Activated CD8-positive, alpha-beta memory T cell treated with anti-CD3 and anti-CD28 coated beads, Interleukin-2, amount 10 ng/mL, durations not matched to agents 7 days and 5 days (primary cell): ENCODE measurements around the gene CSRP1. TPM values are rescaled to one million over a fixed set of nuclear protein-coding genes. Genes with fewer than 3 reads are reported as not detected.

ENCODE experiments used
- ATAC-seq: fragments of 150-1000 bp; cut with Tn5 transposase; one replicate; pipeline ENCODE4 v1.10.0; 2021; ENCODE audit warnings: moderate library complexity
- CTCF ChIA-PET: fragments of 350-600 bp; sonication (Branson Sonifier 250); formaldehyde crosslinking; loops from one replicate; lab custom pipeline; 2021; ENCODE audit warnings: antibody characterized with exemption; lab: Charles Lee
- DNase-seq: peaks from one replicate; pipeline ENCODE4 v3.0.0-alpha.2; 2020
- H3K27ac Mint-ChIP-seq: one replicate; pipeline ENCODE4 v1.8.0; 2021; ENCODE audit warnings: mild to moderate bottlenecking, mixed read lengths
- H3K27me3 Mint-ChIP-seq: one replicate; pipeline ENCODE4 v1.8.0; 2021; ENCODE audit warnings: mixed read lengths
- H3K36me3 Mint-ChIP-seq: one replicate; pipeline ENCODE4 v1.8.0; 2021; ENCODE audit warnings: mild to moderate bottlenecking, mixed read lengths
- H3K4me1 Mint-ChIP-seq: one replicate; pipeline ENCODE4 v1.8.0; 2021; ENCODE audit warnings: mixed read lengths
- H3K4me3 Mint-ChIP-seq: one replicate; pipeline ENCODE4 v1.8.0; 2021; ENCODE audit warnings: mild to moderate bottlenecking, moderate library complexity, mixed read lengths
- H3K9me3 Mint-ChIP-seq: one replicate; pipeline ENCODE4 v1.8.0; 2022; ENCODE audit warnings: low read depth, mixed read lengths
- total RNA-seq, 2 experiments: library from RNA; stranded (reverse); gene quantifications; one replicate each; pipeline ENCODE4 v1.2.3, GENCODE V29; 2021

Gene CSRP1
- total RNA-seq, 2 experiments from 2014 or later, result 71.7 to 78.3 TPM

- H3K4me1 Mint-ChIP-seq, result peaks cover under 1% of the 10 kb centered on the region
- no peak for DNase-seq
- no peak for ATAC-seq
- no peak overlapping the region for H3K27ac Mint-ChIP-seq
- H3K9me3 Mint-ChIP-seq, result no peaks in the 10 kb centered on the region
- CTCF ChIA-PET, result no interaction called here
- no peak overlapping the region for H3K4me3 Mint-ChIP-seq
- peaks cover 20% of the 10 kb centered on the region for H3K27me3 Mint-ChIP-seq
- no peaks in the 10 kb centered on the region for H3K36me3 Mint-ChIP-seq
These were observed 47.1 kb downstream of the CSRP1 start for GRCh38 chr1:201459775-201460174.

- H3K4me3 Mint-ChIP-seq, result no peak overlapping the region
- H3K36me3 Mint-ChIP-seq, result no peaks in the 10 kb centered on the region
- no peak for ATAC-seq
- no peak for DNase-seq
- H3K27ac Mint-ChIP-seq, result no peak overlapping the region
- H3K27me3 Mint-ChIP-seq, result peaks cover 20% of the 10 kb centered on the region
- CTCF ChIA-PET, result interaction anchor here (1.4 kb wide), 1 partner anchor 10 kb away, joined by 5 read pairs; the partner anchor contains the start of gene PHLDA3
- no peaks in the 10 kb centered on the region for H3K9me3 Mint-ChIP-seq
- peaks cover 8% of the 10 kb centered on the region for H3K4me1 Mint-ChIP-seq
These were observed 47.9 kb downstream of the CSRP1 start for GRCh38 chr1:201459052-201459451.

- CTCF ChIA-PET, result interaction anchor here (1.1 to 2.0 kb wide), 3 partner anchors 10 to 24 kb away, joined by 3 to 12 read pairs (median 6); no protein-coding TSS in a partner anchor
- no peak for ATAC-seq
- Mint-ChIP-seq H3K4me3 (no peak overlapping the region), H3K27ac (no peak overlapping the region), H3K4me1 (peaks cover 21% of the 10 kb centered on the region), H3K36me3 (peaks cover 2% of the 10 kb centered on the region), H3K9me3 (no peaks in the 10 kb centered on the region), H3K27me3 (peaks cover 27% of the 10 kb centered on the region)
- DNase-seq, result no peak
These were observed 49.4 kb downstream of the CSRP1 start for GRCh38 chr1:201457508-201457960.

GRCh38 chr1:201456499-201457309 is 50.2 kb downstream of the CSRP1 start:
- H3K9me3 Mint-ChIP-seq, result no peaks in the 10 kb centered on the region
- no peak overlapping the region for H3K4me3 Mint-ChIP-seq
- no peak for ATAC-seq
- peaks cover 24% of the 10 kb centered on the region for H3K4me1 Mint-ChIP-seq
- no peak for DNase-seq
- CTCF ChIA-PET, result interaction anchor here (0.6 to 6.3 kb wide), 5 partner anchors 9 to 56 kb away, joined by 3 to 29 read pairs (median 6); no protein-coding TSS in a partner anchor
- peaks cover 32% of the 10 kb centered on the region for H3K27me3 Mint-ChIP-seq
- peaks cover 2% of the 10 kb centered on the region for H3K36me3 Mint-ChIP-seq
- no peak overlapping the region for H3K27ac Mint-ChIP-seq

GRCh38 chr1:201455098-201455497 is 51.8 kb downstream of the CSRP1 start:
- H3K4me3 Mint-ChIP-seq, result no peak overlapping the region
- peaks cover 34% of the 10 kb centered on the region for H3K27me3 Mint-ChIP-seq
- DNase-seq (no peak), ATAC-seq (no peak)
- H3K9me3 Mint-ChIP-seq, result no peaks in the 10 kb centered on the region
- CTCF ChIA-PET, result interaction anchor here (1.5 to 6.3 kb wide), 3 partner anchors 11 to 57 kb away, joined by 4 to 29 read pairs (median 6); no protein-coding TSS in a partner anchor
- peaks cover 32% of the 10 kb centered on the region for H3K4me1 Mint-ChIP-seq
- no peak overlapping the region for H3K27ac Mint-ChIP-seq
- peaks cover 2% of the 10 kb centered on the region for H3K36me3 Mint-ChIP-seq

- peaks cover 32% of the 10 kb centered on the region for H3K4me1 Mint-ChIP-seq
- H3K9me3 Mint-ChIP-seq, result no peaks in the 10 kb centered on the region
- ATAC-seq (no peak), DNase-seq (no peak)
- CTCF ChIA-PET, result interaction anchor here (1.0 to 6.3 kb wide), 4 partner anchors 11 to 58 kb away, joined by 4 to 29 read pairs (median 5); no protein-coding TSS in a partner anchor
- H3K4me3 Mint-ChIP-seq, result no peak overlapping the region
- no peak overlapping the region for H3K27ac Mint-ChIP-seq
- peaks cover 2% of the 10 kb centered on the region for H3K36me3 Mint-ChIP-seq
- peaks cover 37% of the 10 kb centered on the region for H3K27me3 Mint-ChIP-seq
These were observed 52.3 kb downstream of the CSRP1 start for GRCh38 chr1:201454608-201455007.

GRCh38 chr1:201452866-201453265 is 54.1 kb downstream of the CSRP1 start:
- no peak for DNase-seq
- Mint-ChIP-seq H3K27me3 (peaks cover 35% of the 10 kb centered on the region), H3K4me1 (peaks cover 36% of the 10 kb centered on the region), H3K27ac (no peak overlapping the region), H3K36me3 (peaks cover 2% of the 10 kb centered on the region), H3K9me3 (no peaks in the 10 kb centered on the region), H3K4me3 (no peak overlapping the region)
- ATAC-seq, result no peak
- CTCF ChIA-PET, result interaction anchor here (0.7 to 9.8 kb wide), 5 partner anchors 12 to 199 kb away, joined by 3 to 164 read pairs (median 7); no protein-coding TSS in a partner anchor

GRCh38 chr1:201450721-201451291 is 56.1 kb downstream of the CSRP1 start:
- no peak overlapping the region for H3K4me3 Mint-ChIP-seq
- CTCF ChIA-PET, result interaction anchor here (0.9 to 9.8 kb wide), 9 partner anchors 10 to 63 kb away, joined by 3 to 164 read pairs (median 7); no protein-coding TSS in a partner anchor
- H3K4me1 Mint-ChIP-seq, result peaks cover 36% of the 10 kb centered on the region
- peaks cover 38% of the 10 kb centered on the region for H3K27me3 Mint-ChIP-seq
- no peaks in the 10 kb centered on the region for H3K9me3 Mint-ChIP-seq
- peaks cover 2% of the 10 kb centered on the region for H3K36me3 Mint-ChIP-seq
- DNase-seq, result no peak
- no peak overlapping the region for H3K27ac Mint-ChIP-seq
- no peak for ATAC-seq

GRCh38 chr1:201448990-201449389 is 57.9 kb downstream of the CSRP1 start:
- Mint-ChIP-seq H3K27ac (no peak overlapping the region), H3K4me1 (peaks cover 29% of the 10 kb centered on the region), H3K36me3 (peaks cover 2% of the 10 kb centered on the region), H3K4me3 (no peak overlapping the region), H3K27me3 (peaks cover 42% of the 10 kb centered on the region), H3K9me3 (no peaks in the 10 kb centered on the region)
- no peak for DNase-seq
- no peak for ATAC-seq
- CTCF ChIA-PET, result interaction anchor here (1.1 to 9.8 kb wide), 10 partner anchors 13 to 113 kb away, joined by 3 to 164 read pairs (median 12); partner anchors contain the start of genes CSRP1 and PHLDA3

GRCh38 chr1:201447903-201448871 is 58.7 kb downstream of the CSRP1 start:
- H3K9me3 Mint-ChIP-seq, result no peaks in the 10 kb centered on the region
- no peak overlapping the region for H3K4me3 Mint-ChIP-seq
- peak; percentile 97 for ATAC-seq
- no peak overlapping the region for H3K27ac Mint-ChIP-seq
- peaks cover 49% of the 10 kb centered on the region for H3K27me3 Mint-ChIP-seq
- DNase-seq, result peak; percentile 81
- CTCF ChIA-PET, result interaction anchor here (0.8 to 9.8 kb wide), 28 partner anchors 9 to 346 kb away, joined by 3 to 164 read pairs (median 6); partner anchors contain the start of genes CSRP1 and PHLDA3
- peaks cover 2% of the 10 kb centered on the region for H3K36me3 Mint-ChIP-seq
- peaks cover 21% of the 10 kb centered on the region for H3K4me1 Mint-ChIP-seq

GRCh38 chr1:201445310-201445709 is 61.6 kb downstream of the CSRP1 start:
- Mint-ChIP-seq H3K36me3 (no peaks in the 10 kb centered on the region), H3K27ac (no peak overlapping the region), H3K4me1 (peaks cover 6% of the 10 kb centered on the region), H3K9me3 (no peaks in the 10 kb centered on the region), H3K27me3 (peaks cover 49% of the 10 kb centered on the region), H3K4me3 (no peak overlapping the region)
- no peak for DNase-seq
- CTCF ChIA-PET, result interaction anchor here (1.0 to 9.8 kb wide), 5 partner anchors 10 to 69 kb away, joined by 3 to 164 read pairs (median 33); no protein-coding TSS in a partner anchor
- ATAC-seq, result no peak

- H3K27me3 Mint-ChIP-seq, result peaks cover 48% of the 10 kb centered on the region
- no peak for ATAC-seq
- CTCF ChIA-PET, result interaction anchor here (0.9 to 9.8 kb wide), 3 partner anchors 9 to 68 kb away, joined by 4 to 164 read pairs (median 4); no protein-coding TSS in a partner anchor
These were observed 62.1 kb downstream of the CSRP1 start for GRCh38 chr1:201444792-201445191.

More at GRCh38 chr1:201444792-201445191, 62.1 kb downstream of the CSRP1 start:
- DNase-seq, result no peak
- Mint-ChIP-seq H3K27ac (no peak overlapping the region), H3K36me3 (no peaks in the 10 kb centered on the region), H3K4me3 (no peak overlapping the region), H3K4me1 (peaks cover 5% of the 10 kb centered on the region), H3K9me3 (no peaks in the 10 kb centered on the region)
